ENCODE measurements around the gene GRAMD1A.

The GRAMD1A gene

DNA sequence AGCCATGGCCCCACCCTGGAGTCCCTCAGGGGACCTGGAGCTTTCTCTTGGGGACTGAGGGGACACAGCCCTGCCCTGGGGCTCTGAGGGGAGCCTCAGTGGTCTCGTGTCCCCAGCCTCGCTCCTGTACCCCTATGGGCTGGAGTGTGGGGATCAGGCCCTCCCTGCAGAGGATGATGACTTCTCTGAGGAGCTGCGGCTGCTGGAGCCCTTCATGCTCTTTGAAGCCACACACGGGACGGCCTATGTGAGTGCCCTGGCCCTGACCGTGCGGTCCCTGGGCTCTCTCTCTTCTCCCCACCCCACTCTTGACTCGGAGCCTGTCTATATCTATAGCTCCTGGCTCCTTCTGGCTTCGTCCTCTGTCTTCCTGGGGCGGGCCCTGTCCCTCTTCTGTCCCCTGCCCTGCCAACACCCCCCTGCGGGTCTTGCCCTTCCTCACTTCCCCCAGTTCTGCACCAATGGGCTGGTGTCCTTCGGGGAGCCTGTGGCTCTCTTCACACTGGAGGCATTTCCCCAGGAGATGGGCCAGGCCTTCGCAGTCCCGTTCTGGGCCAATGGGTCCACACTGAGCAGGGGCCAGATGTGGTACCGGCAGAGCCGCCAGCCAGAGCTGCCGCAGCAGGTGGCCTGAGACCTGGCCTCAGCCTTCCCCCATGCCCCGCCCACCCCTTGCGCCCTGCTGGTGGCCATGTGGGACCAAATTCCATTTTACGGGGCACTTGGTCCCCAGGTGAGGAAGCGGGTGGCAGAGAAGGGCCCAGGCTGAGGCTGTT is 74.5 kb downstream of the GRAMD1A start:
- TF ChIP-seq, protein P1, sequence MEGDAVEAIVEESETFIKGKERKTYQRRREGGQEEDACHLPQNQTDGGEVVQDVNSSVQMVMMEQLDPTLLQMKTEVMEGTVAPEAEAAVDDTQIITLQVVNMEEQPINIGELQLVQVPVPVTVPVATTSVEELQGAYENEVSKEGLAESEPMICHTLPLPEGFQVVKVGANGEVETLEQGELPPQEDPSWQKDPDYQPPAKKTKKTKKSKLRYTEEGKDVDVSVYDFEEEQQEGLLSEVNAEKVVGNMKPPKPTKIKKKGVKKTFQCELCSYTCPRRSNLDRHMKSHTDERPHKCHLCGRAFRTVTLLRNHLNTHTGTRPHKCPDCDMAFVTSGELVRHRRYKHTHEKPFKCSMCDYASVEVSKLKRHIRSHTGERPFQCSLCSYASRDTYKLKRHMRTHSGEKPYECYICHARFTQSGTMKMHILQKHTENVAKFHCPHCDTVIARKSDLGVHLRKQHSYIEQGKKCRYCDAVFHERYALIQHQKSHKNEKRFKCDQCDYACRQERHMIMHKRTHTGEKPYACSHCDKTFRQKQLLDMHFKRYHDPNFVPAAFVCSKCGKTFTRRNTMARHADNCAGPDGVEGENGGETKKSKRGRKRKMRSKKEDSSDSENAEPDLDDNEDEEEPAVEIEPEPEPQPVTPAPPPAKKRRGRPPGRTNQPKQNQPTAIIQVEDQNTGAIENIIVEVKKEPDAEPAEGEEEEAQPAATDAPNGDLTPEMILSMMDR (IDR thresholded peaks at IDR 0.05) = no peak
- no peak overlapping the region for H3K27ac ChIP-seq
- DNase-seq (ENCODE audit: low spot score) = no peak
- H3K4me3 ChIP-seq = no peak overlapping the region

DNA sequence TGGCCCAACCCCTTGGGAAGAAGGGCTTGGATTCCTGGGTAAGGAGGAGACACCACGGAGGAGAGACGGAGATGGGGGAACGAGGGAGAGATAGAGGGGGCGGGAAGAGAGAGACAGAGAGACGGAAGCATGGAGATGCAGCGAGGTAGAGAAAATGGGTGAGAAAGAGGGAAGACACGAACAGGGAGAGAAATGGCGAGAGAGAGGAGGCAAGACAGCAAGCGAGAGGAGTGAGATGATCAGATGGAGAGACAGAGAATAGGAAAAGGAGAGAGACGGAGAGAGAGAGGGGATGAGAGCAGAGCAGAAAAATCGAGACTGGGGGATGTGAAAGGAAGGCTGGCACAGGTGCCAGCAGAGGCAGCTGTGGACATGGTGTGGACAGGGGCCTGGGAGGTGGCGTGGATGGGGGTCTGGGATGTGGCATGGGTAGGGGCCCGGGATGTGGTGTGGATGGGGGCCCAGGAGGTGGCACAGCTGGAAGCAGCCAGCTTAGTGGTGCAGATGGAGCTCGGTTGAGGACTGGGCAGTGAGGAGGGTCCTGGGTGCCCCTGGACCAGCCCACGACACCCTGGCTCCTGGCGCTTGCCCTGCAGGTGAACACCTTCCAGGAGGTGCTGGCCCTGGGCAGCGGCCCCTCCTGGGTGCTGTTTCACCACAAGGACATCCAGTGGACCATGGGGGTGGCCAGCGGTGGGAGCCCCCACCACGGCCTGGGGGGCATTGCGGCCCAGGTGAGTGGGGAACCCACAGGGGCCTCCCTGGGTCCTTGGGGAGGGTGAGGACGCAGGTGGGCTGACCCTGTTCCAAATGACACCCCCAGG is 75.3 kb downstream of the GRAMD1A start:
- Histone ChIP-seq H3K27ac (no peak overlapping the region), H3K4me3 (no peak overlapping the region)
- TF ChIP-seq, protein P1 (IDR thresholded peaks at IDR 0.05) = no peak
- DNase-seq (ENCODE audit: low spot score) = no peak

DNA sequence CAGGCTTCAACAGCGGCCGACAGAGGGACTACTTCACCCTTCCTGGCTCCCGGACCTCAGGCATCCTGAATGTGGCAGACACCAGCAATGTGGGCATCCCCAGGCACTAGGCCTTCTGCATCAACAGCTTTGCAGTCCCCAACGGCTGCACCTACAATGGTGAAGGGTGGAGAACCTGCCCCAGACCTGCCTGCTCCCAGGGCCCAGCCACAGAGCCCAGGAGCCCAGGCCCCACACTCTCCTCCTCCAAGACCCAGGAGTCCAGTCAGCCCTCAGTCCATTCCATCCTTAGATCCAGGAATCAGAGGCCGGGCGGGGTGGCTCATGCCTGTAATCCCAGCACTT is 75.9 kb downstream of the GRAMD1A start:
- Histone ChIP-seq H3K4me3 (no peak overlapping the region), H3K27ac (no peak overlapping the region)
- TF ChIP-seq, protein P1 (IDR thresholded peaks at IDR 0.05) = no peak
- no peak for DNase-seq (ENCODE audit: low spot score)
